H1 (cell line): ENCODE measurements around the gene OR10A4. TPM values are rescaled to one million over a fixed set of nuclear protein-coding genes. Genes with fewer than 3 reads are reported as not detected.

Experiments
- CTCF ChIA-PET: fragments of 300-600 bp; sonication (Branson Sonifier 250); formaldehyde crosslinking; loops from one replicate; lab custom pipeline; 2021; ENCODE audit not compliant: partially characterized antibody; lab: Charles Lee
- POLR2A ChIA-PET: fragments of 300-600 bp; sonication (Branson Sonifier 250); formaldehyde crosslinking; loops from one replicate; lab custom pipeline; 2021; ENCODE audit warnings: inconsistent platforms; ENCODE audit not compliant: partially characterized antibody; lab: Charles Lee
- DNase-seq, 2 experiments: peaks; one replicate each; pipeline versions ENCODE4 v3.0.0 to v3.0.0-alpha.2; 2010 to 2022; ENCODE audit warnings: low spot score in 2 of 2, low read depth in 1 of 2, mixed read lengths in 1 of 2
- FAIRE-seq: peaks from 2 replicates; lab custom pipeline; 2011; peaks lifted over from hg19 to GRCh38; lab: Jason Lieb, UNC
- H2AFZ ChIP-seq: 2 replicates; pipeline ENCODE4 v1.8.1; 2012; ENCODE audit warnings: low read length, inconsistent platforms
- H2AK5ac ChIP-seq: 2 replicates; pipeline ENCODE4 v1.6.1; 2013; ENCODE audit warnings: low read depth, low read length
- H2BK120ac ChIP-seq: replicated peaks from 2 replicates; pipeline ENCODE3; 2013; ENCODE audit warnings: low read depth, low read length, inconsistent platforms
- H2BK12ac ChIP-seq: 2 replicates; pipeline ENCODE4 v1.6.1; 2013; ENCODE audit warnings: low read depth, low read length
- H2BK15ac ChIP-seq: 2 replicates; pipeline ENCODE4 v1.6.1; 2013; ENCODE audit warnings: low read length
- H2BK20ac ChIP-seq: 2 replicates; pipeline ENCODE4 v1.6.1; 2013; ENCODE audit warnings: low read length
- H2BK5ac ChIP-seq: 2 replicates; pipeline ENCODE4 v1.6.1; 2013; ENCODE audit warnings: low read depth, low read length
- H3K14ac ChIP-seq: 2 replicates; pipeline ENCODE4 v1.6.1; 2013; ENCODE audit warnings: inconsistent platforms; ENCODE audit not compliant: insufficient read length
- H3K18ac ChIP-seq: 2 replicates; pipeline ENCODE4 v1.6.1; 2013; ENCODE audit warnings: low read length; ENCODE audit errors: extremely low read depth
- H3K23ac ChIP-seq: 2 replicates; pipeline ENCODE4 v1.6.1; 2013; ENCODE audit warnings: inconsistent platforms; ENCODE audit not compliant: insufficient read length
- H3K23me2 ChIP-seq: 2 replicates; pipeline ENCODE4 v1.6.1; 2013; ENCODE audit warnings: low read depth, low read length
- H3K27ac ChIP-seq: 2 replicates; pipeline ENCODE4 v1.6.1; 2011; ENCODE audit warnings: low read depth, low read length, inconsistent platforms
- H3K27me3 ChIP-seq, 4 experiments: replicated peaks in 1 of 4; 1 replicate in 1 of 4; 2 replicates in 3 of 4; pipeline versions ENCODE4 v1.6.1 to v1.8.1; 2011 to 2013; ENCODE audit warnings: low read length in 3 of 4, mild to moderate bottlenecking in 3 of 4, inconsistent platforms in 2 of 4, mixed read lengths in 2 of 4, moderate library complexity in 1 of 4; ENCODE audit not compliant: control insufficient read depth in 3 of 4, insufficient read depth in 3 of 4; ENCODE audit errors: extremely low read depth in 1 of 4
- H3K36me3 ChIP-seq, 4 experiments: 2 replicates each; pipeline versions ENCODE4 v1.6.1 to v1.8.1; 2011 to 2013; ENCODE audit warnings: mild to moderate bottlenecking in 4 of 4, low read length in 3 of 4, moderate library complexity in 2 of 4, control low read depth in 1 of 4, inconsistent platforms in 1 of 4; ENCODE audit not compliant: insufficient read depth in 4 of 4, control insufficient read depth in 2 of 4
- H3K4ac ChIP-seq: replicated peaks from 2 replicates; pipeline ENCODE3; 2013; ENCODE audit warnings: low read length, low read depth, mixed read lengths, inconsistent platforms; ENCODE audit not compliant: insufficient read length
- H3K4me1 ChIP-seq, 4 experiments: replicated peaks in 1 of 4; 1 replicate in 1 of 4; 2 replicates in 3 of 4; pipeline versions ENCODE4 v1.6.1 to v1.8.1; 2011 to 2013; ENCODE audit warnings: low read length in 3 of 4, inconsistent platforms in 2 of 4, mixed read lengths in 1 of 4; ENCODE audit not compliant: insufficient read depth in 4 of 4, control insufficient read depth in 3 of 4
- H3K4me2 ChIP-seq, 2 experiments: 2 replicates each; pipeline versions ENCODE4 v1.6.1 to v1.8.1; 2011 to 2013; ENCODE audit warnings: low read depth in 2 of 2, low read length in 2 of 2, control low read depth in 1 of 2, inconsistent platforms in 1 of 2, mild to moderate bottlenecking in 1 of 2; ENCODE audit not compliant: insufficient read depth in 1 of 2
- H3K4me3 ChIP-seq, 4 experiments: fragments of 200-600, 300-600 bp in 1 of 4; sonication (generic), shearing (Covaris generic), sonication (Bioruptor Twin) in 1 of 4; 2 replicates each; pipeline versions ENCODE4 v1.5.1 to v1.8.1; 2011 to 2016; ENCODE audit warnings: low read length in 4 of 4, low read depth in 3 of 4, control low read depth in 2 of 4, inconsistent platforms in 2 of 4, mild to moderate bottlenecking in 2 of 4, mixed read lengths in 1 of 4, moderate library complexity in 1 of 4; ENCODE audit not compliant: insufficient read depth in 2 of 4; ENCODE audit errors: extremely low read depth in 1 of 4
- H3K56ac ChIP-seq: replicated peaks from 2 replicates; pipeline ENCODE3; 2013; ENCODE audit warnings: low read depth, mild to moderate bottlenecking, mixed read lengths, low read length, inconsistent platforms; ENCODE audit not compliant: insufficient read length
- H3K79me1 ChIP-seq: 2 replicates; pipeline ENCODE4 v1.6.1; 2013; ENCODE audit warnings: low read depth, low read length, control low read depth
- H3K79me2 ChIP-seq, 2 experiments: 2 replicates each; pipeline versions ENCODE4 v1.6.1 to v1.8.1; 2012 to 2013; ENCODE audit warnings: low read length in 2 of 2, mild to moderate bottlenecking in 2 of 2, inconsistent platforms in 1 of 2; ENCODE audit not compliant: insufficient read depth in 2 of 2, control insufficient read depth in 1 of 2
- H3K9ac ChIP-seq, 4 experiments: replicated peaks in 1 of 4; 1 replicate in 1 of 4; 2 replicates in 3 of 4; pipeline versions ENCODE4 v1.6.1 to v1.8.1; 2011 to 2013; ENCODE audit warnings: low read depth in 3 of 4, low read length in 3 of 4, control low read depth in 2 of 4, mild to moderate bottlenecking in 2 of 4, moderate library complexity in 2 of 4, inconsistent platforms in 1 of 4; ENCODE audit errors: extremely low read depth in 1 of 4
- H3K9me3 ChIP-seq, 2 experiments: 2 replicates each; pipeline versions ENCODE4 v1.6.1 to v1.8.1; 2012 to 2013; ENCODE audit warnings: mild to moderate bottlenecking in 2 of 2, moderate library complexity in 2 of 2, control low read depth in 1 of 2, inconsistent platforms in 1 of 2, low read depth in 1 of 2, low read length in 1 of 2, mixed read lengths in 1 of 2; ENCODE audit not compliant: insufficient read depth in 2 of 2
- H4K20me1 ChIP-seq, 2 experiments: replicated peaks in 1 of 2; 2 replicates each; pipeline versions ENCODE3 to v1.8.1; 2011 to 2013; ENCODE audit warnings: inconsistent platforms in 2 of 2, low read length in 2 of 2, mild to moderate bottlenecking in 1 of 2; ENCODE audit not compliant: insufficient read depth in 2 of 2, control insufficient read depth in 1 of 2
- H4K5ac ChIP-seq: 2 replicates; pipeline ENCODE4 v1.6.1; 2013; ENCODE audit warnings: low read length, low read depth, mixed read lengths, inconsistent platforms; ENCODE audit not compliant: insufficient read length
- H4K8ac ChIP-seq: 2 replicates; pipeline ENCODE4 v1.8.0; 2013; ENCODE audit warnings: mild to moderate bottlenecking, moderate library complexity, low read length, inconsistent platforms; ENCODE audit not compliant: insufficient read depth; ENCODE audit errors: extremely low read depth
- H4K91ac ChIP-seq: replicated peaks from 2 replicates; pipeline ENCODE3; 2013; ENCODE audit warnings: low read length, mixed read lengths, inconsistent platforms; ENCODE audit not compliant: insufficient read length
- CREB1 ChIP-seq: IDR thresholded peaks from 2 replicates; pipeline ENCODE4 v1.6.1; 2012; ENCODE audit warnings: inconsistent platforms
- RFX5 ChIP-seq: IDR thresholded peaks from 2 replicates; pipeline ENCODE4 v1.6.1; 2011; ENCODE audit warnings: low read depth, low read length, improper control_type of control experiment, borderline replicate concordance
- SIRT6 ChIP-seq: IDR thresholded peaks from one replicate; pipeline ENCODE4 v1.7.1; 2012; ENCODE audit warnings: low read length, inconsistent platforms
- SP1 ChIP-seq: IDR thresholded peaks from 2 replicates; pipeline ENCODE4 v1.6.1; 2011; ENCODE audit warnings: low read depth, low read length
- SP4 ChIP-seq: IDR thresholded peaks from 2 replicates; pipeline ENCODE4 v1.6.1; 2012; ENCODE audit warnings: low read length, inconsistent platforms
- TAF1 ChIP-seq: IDR thresholded peaks from 2 replicates; pipeline ENCODE4 v1.6.1; 2011; ENCODE audit warnings: mild to moderate bottlenecking, low read depth, low read length
- WGBS, 2 experiments: shearing (Covaris generic) in 1 of 2; methylation state at CpG; one replicate each; pipeline versions ENCODE4 v1.1.6 to v1.1.7; 2013 to 2015; ENCODE audit warnings: low lambda C conversion rate in 2 of 2, mixed read lengths in 2 of 2, inconsistent platforms in 1 of 2, low coverage in 1 of 2, missing lambda C conversion rate in 1 of 2; ENCODE audit not compliant: insufficient replicate concordance in 2 of 2, insufficient coverage in 1 of 2, insufficient read length in 1 of 2; ENCODE audit errors: extremely low coverage in 1 of 2, missing lambda C conversion rate in 1 of 2; 5-methylcytosine and 5-hydroxymethylcytosine counted together
- polyA plus RNA-seq, 7 experiments: library from polyadenylated mRNA; depleted of rRNA in 3 of 7; stranded (reverse) in 5 of 7; unstranded in 2 of 7; fragments of >200 nt in 5 of 7; fragments of 200-250 nt in 2 of 7; gene quantifications; 1 replicate in 5 of 7; 2 replicates in 1 of 7; 4 replicates in 1 of 7; pipeline versions ENCODE4 v1.2.1 to v1.2.3, GENCODE V29; 2011 to 2013; ENCODE audit warnings: missing spikeins in 2 of 7, mixed read lengths in 2 of 7
- total RNA-seq: library from RNA; stranded (reverse); fragmentation: NEBNext Ultra II Directional; extraction: Animal tissue kit (Norgen Biotek cat#: 25700); gene quantifications from 2 replicates; pipeline ENCODE4 v1.2.1, GENCODE V29; 2021

OR10A4 gene
- total and polyA plus RNA-seq, 2 of the 8 experiments (the other 6 are each of a cell fraction or from before 2014, with no cell fraction given): not detected

GRCh38 chr11:6911378-6911777, 35.0 kb downstream of the OR10A4 start:
- no peaks in the 10 kb centered on the region for H3K9me3 ChIP-seq
- no peak overlapping the region for H3K18ac ChIP-seq
- no peaks in the 10 kb centered on the region for H3K36me3 ChIP-seq
- no peaks in the 10 kb centered on the region for H3K23me2 ChIP-seq
- H4K91ac ChIP-seq: no peak overlapping the region
- FAIRE-seq (no peak), DNase-seq (no peak)
- H3K27ac ChIP-seq: no peak overlapping the region
- no peaks in the 10 kb centered on the region for H3K27me3 ChIP-seq
- no peak overlapping the region for H2AK5ac ChIP-seq
- no peak overlapping the region for H4K8ac ChIP-seq
- H3K9ac ChIP-seq: peak overlapping the region in 2 of 4 experiments; percentile 18 to 34; a peak in 3 of 7 replicates
- H3K79me2 ChIP-seq: no peaks in the 10 kb centered on the region
- no peak overlapping the region for H2BK15ac ChIP-seq
- no peak overlapping the region for H3K23ac ChIP-seq
- H4K20me1 ChIP-seq: no peaks in the 10 kb centered on the region
- H2BK12ac ChIP-seq: no peak overlapping the region
- no peak overlapping the region for H3K56ac ChIP-seq
- 92% methylated on average over 3 of the region's 3 CpGs; no CpG with 5 or more reads in 1 of the 2 experiments for WGBS, 2 experiments
- no peaks in the 10 kb centered on the region for H3K79me1 ChIP-seq
- H3K4me2 ChIP-seq: no peak overlapping the region
- no peak overlapping the region for H2BK120ac ChIP-seq
- H2BK20ac ChIP-seq: no peak overlapping the region
- no peak overlapping the region for H3K14ac ChIP-seq
- H3K4ac ChIP-seq: no peak overlapping the region
- TF ChIP-seq SP1 (no peak), CREB1 (no peak), SIRT6 (no peak), SP4 (no peak), RFX5 (no peak), TAF1 (no peak)
- POLR2A ChIA-PET: no interaction called here
- CTCF ChIA-PET: no interaction called here
- no peak overlapping the region for H2BK5ac ChIP-seq
- H3K4me1 ChIP-seq: no peaks in the 10 kb centered on the region
- no peak overlapping the region for H4K5ac ChIP-seq
- H3K4me3 ChIP-seq: no peak overlapping the region
- H2AFZ ChIP-seq: no peak overlapping the region
